GM18502 (cell line): ENCODE data around the gene IP6K2.

Experiments
- ATAC-seq: cut with Tn5 transposase; IDR thresholded peaks from one replicate; pipeline ENCODE4 v1.9.1; 2021; ENCODE audit warnings: mild to moderate bottlenecking; ENCODE audit not compliant: unreplicated experiment, poor library complexity

IP6K2 gene

GRCh38 chr3:48674505-48674904 is 42.5 kb downstream of the IP6K2 start:
- ATAC-seq: no peak

- no peak for ATAC-seq
These were observed 44.5 kb downstream of the IP6K2 start for GRCh38 chr3:48672522-48672921.

- ATAC-seq: no peak
These were observed 52.1 kb downstream of the IP6K2 start for GRCh38 chr3:48664929-48665328.

GRCh38 chr3:48664313-48664644 is 52.7 kb downstream of the IP6K2 start:
- no peak for ATAC-seq

GRCh38 chr3:48663489-48664312 is 53.3 kb downstream of the IP6K2 start:
- peak; percentile 87 for ATAC-seq

- ATAC-seq: no peak
These were observed 54.1 kb downstream of the IP6K2 start, which contains the start of gene CELSR3 for GRCh38 chr3:48662753-48663488. CELSR3 (minus strand) TSS chr3:48662886; CDS start chr3:48662634, 252 bp downstream.

GRCh38 chr3:48662145-48662752 is 54.8 kb downstream of the IP6K2 start:
- no peak for ATAC-seq

GRCh38 chr3:48661501-48662144 is 55.4 kb downstream of the IP6K2 start:
- no peak for ATAC-seq

- ATAC-seq: no peak
These were observed 56.1 kb downstream of the IP6K2 start for GRCh38 chr3:48660800-48661400.

GRCh38 chr3:48656841-48657281 is 60.2 kb downstream of the IP6K2 start:
- no peak for ATAC-seq

- ATAC-seq: peak; percentile 65
These were observed 60.8 kb downstream of the IP6K2 start for GRCh38 chr3:48656061-48656840.

GRCh38 chr3:48655606-48656005 is 61.4 kb downstream of the IP6K2 start:
- no peak for ATAC-seq

GRCh38 chr3:48655063-48655462 is 62.0 kb downstream of the IP6K2 start:
- no peak for ATAC-seq

- ATAC-seq: no peak
These were observed 63.9 kb downstream of the IP6K2 start for GRCh38 chr3:48652923-48653715.

- no peak for ATAC-seq
These were observed 65.2 kb downstream of the IP6K2 start for GRCh38 chr3:48651771-48652170.

GRCh38 chr3:48650723-48651122 is 66.3 kb downstream of the IP6K2 start:
- ATAC-seq: no peak

- no peak for ATAC-seq
These were observed 68.7 kb downstream of the IP6K2 start for GRCh38 chr3:48648188-48648850.

GRCh38 chr3:48647714-48648113 is 69.3 kb downstream of the IP6K2 start:
- no peak for ATAC-seq
